Measurements from ENCODE around the gene STK33.

DNA sequence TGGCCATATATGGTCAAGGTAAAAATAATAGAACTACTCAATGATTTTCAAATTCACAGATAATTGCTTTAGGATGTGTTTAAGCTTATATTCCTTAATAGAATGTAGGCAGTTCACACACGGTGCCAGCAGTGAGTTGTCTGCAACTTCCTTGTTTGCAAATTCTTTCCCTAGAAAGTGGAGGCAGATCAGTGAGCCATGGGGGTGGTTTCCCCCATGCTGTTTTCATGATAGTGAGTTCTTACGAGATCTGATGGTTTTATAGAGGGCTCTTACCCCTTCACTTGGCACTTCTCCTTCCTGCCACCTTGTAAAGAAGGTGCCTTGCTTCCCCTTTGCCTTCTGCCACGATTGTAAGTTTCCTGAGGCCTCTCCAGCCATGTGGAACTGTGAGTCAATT lies 218.6 kb downstream of the STK33 start:
- TF ChIP-seq CTCF (conservative IDR thresholded peaks at IDR 0.05 in 1 of 2, IDR thresholded peaks at IDR 0.05 in 1 of 2; ENCODE audit: low read depth in 1 of 2, low read length in 2 of 2), result no peak
- no peak for TF ChIP-seq EZH2 (IDR thresholded peaks at IDR 0.05; ENCODE audit: low read length, missing control alignments)
